Head of caudate nucleus (tissue), 42 donors: ENCODE results near the gene HNRNPF.
"Not testable (repeated sequence)": the region's sequence is repeated elsewhere in the genome, so short reads cannot be mapped to it uniquely, and the experiment has no call there.

Experiments
- DNase-seq, 42 donors: peaks; one replicate each; pipeline versions ENCODE4 v3.0.0 to v3.0.0-alpha.2; 2020 to 2021; ENCODE audit warnings: mixed read lengths in 7 of 42
- intact Hi-C: fragments of 100-400 bp; cut with DNase I; formaldehyde crosslinking; loops from one replicate; pipeline ENCODE4 v1.15.0; 2022

HNRNPF gene

DNA sequence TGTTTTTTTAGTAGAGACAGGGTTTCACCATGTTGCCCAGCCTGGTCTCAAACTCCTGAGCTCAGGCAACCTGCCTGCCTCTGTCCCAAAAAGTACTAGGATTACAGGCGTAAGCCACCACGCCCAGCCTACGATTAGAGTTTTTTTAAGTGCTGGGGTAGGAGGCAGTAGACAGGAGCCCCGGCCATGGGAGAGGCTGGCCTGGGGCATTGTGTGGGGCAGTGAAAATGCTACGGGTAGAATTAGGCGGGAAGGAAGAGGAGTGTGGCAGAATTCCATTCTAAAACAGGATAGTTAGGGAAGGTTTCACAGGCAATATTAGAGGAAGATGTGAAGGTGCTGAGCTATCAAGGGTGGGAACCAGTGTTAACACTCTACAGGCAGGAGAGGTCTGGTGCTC lies 68.9 kb downstream of the HNRNPF start:
- intact Hi-C loops: no loop called here
- DNase-seq: no peak

DNA sequence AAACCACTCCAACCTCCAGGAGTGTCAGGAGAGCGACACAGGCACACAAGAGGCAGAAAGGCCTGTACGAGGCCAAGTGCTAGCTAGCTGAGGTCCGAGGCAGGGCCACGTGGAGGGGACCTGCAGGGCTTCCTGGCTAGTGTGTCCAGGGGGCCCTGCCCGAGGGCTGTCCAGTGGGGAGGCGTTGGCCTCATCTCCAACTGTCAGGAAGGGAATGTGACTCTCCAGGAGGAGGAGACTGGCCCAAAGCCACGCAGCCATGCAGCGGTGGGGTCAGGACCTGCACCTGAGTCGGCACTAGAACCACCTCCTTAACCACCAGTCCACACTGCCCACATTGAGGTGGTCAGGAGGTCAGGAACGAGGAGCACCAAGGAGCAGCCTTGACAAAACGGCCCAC lies 69.8 kb downstream of the HNRNPF start:
- DNase-seq: no peak
- intact Hi-C loops: no loop called here

DNA sequence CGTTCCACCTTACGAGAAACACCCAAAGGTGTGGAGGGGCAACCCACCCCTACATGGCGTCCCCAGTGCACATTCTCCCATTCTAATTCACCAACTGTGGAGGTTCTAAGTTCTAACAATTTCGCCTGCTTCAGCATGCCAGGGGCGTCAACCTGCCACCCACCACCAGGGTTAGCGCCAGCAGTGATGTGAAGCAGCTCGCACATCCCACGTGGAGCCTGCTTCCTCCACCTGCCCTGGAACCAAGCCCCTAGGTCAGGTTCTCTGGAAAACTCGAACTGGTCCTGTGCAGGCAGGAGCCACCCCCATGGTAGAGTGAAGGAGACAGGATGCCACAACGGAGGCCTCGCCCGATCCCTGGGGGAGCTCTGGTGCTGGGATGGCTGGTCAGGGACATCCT lies 70.9 kb downstream of the HNRNPF start:
- DNase-seq: peak in 7 of 42 donors; percentile 23 to 66 (median 43)
- intact Hi-C loops: no loop called here

DNA sequence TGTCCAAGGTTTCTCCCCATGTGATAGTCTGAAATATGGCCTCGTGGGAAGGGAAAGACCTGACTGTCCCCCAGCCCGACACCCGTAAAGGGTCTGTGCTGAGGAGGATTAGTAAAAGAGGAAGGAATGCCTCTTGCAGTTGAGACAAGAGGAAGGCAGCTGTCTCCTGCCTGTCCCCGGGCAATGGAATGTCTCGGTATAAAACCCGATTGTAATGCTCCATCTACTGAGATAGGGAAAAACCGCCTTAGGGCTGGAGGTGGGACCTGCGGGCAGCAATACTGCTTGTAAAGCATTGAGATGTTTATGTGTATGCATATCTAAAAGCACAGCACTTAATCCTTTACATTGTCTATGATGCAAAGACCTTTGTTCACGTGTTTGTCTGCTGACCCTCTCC lies 71.5 kb downstream of the HNRNPF start:
- intact Hi-C loops, DNase-seq: not testable (repeated sequence)

DNA sequence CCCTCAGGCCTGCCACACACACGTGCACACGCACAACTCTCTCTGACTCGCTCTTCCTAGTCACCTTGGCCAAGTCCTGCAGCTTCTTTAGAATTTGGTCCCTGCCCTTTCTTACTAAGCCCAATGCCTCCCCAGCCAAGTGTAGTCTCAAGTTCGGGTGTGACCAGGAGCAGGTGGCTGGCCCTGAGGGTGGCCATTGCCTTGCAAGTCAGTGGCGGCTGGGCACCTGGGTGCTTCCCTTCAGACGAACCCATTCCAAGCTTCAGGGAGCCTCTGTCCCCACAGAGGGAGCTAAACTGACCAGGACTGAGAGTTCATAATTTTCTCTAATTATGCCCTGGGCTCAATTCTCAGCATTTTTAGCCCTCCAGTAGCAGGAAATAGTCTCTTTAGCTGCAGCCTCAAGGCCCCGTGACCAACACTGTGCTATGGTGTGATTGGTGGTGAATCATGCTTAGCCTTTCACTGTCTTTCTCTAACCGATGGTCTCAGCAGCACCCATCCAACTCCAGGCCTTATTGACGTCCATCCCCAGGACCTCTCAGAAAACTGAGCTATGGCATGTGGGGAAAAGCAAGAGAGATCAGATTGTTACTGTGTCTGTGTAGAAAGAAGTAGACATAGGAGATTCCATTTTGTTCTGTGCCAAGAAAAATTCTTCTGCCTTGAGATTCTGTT lies 72.2 kb downstream of the HNRNPF start:
- DNase-seq: no peak
- intact Hi-C loops: no loop called here

DNA sequence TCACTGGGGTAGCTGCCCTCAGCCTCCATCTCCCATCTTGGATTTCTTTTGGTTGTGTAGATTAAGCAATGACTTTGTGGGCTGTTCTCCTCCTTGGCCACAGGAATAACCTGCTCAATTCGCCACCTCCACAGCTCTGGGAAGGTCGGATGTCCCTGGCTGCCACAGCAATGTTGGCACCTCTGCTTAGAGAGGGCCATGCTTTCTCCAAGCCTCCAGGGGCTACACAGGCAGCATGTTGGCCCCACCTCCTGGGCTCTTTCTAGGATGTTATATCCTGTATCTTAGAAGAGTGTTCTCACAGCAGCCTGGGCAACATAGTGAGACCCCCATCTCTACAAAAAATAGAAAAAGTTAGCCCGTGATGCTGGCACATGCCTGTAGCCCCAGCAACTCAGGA lies 72.9 kb downstream of the HNRNPF start:
- DNase-seq: no peak
- intact Hi-C loops: no loop called here
